SH-SY5Y (cell line): ENCODE results near the gene NKX6-2.

ENCODE experiments used
- GATA2 ChIP-seq: IDR thresholded peaks from 2 replicates; pipeline ENCODE4 v1.6.1; 2011; ENCODE audit warnings: mild to moderate bottlenecking, low read depth, low read length
- GATA3 ChIP-seq: IDR thresholded peaks from 2 replicates; pipeline ENCODE4 v1.6.1; 2011; ENCODE audit warnings: low read depth, mild to moderate bottlenecking, low read length, moderate library complexity

Gene NKX6-2

DNA sequence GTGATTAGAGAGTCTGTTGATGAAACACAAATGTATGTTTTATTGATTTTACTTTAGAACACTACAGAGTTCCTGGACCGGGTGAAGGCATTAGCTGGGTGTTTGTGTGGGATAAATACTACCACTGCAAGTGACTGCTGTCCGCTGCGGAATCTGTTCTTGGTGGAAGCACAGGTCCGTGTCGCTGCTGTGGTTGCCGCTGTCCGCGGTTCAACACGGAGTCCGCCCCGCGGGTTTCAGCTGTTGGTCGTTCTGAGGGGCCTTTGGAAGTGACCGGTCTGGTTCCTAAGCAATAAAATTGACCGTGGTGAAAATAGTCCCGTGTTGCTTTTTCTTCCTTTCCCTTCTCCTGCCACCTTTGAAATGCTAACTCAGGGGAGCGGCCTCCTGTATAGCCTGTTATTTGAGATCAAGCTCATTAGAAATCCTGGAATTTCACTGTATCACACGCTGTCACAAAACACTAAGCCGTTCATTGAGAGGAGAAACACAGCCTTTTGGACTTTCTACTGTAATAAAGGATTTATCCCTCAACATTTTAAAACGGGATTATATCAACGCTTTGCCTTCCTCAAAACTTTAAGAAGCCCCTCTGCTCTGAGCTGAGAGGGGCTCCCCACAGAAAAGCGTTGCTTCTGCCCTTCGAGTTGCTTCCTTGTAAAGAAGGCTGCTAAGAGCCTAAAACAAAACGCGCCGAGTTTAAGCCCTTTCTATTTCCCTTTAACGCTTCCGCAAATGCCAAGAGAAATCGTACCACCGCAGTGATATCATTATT is 2.6 kb downstream of the NKX6-2 start:
- TF ChIP-seq GATA2: no peak
- no peak for TF ChIP-seq GATA3

GRCh38 chr10:132781556-132781955 is 4.4 kb downstream of the NKX6-2 start:
- no peak for TF ChIP-seq GATA3
- no peak for TF ChIP-seq GATA2

DNA sequence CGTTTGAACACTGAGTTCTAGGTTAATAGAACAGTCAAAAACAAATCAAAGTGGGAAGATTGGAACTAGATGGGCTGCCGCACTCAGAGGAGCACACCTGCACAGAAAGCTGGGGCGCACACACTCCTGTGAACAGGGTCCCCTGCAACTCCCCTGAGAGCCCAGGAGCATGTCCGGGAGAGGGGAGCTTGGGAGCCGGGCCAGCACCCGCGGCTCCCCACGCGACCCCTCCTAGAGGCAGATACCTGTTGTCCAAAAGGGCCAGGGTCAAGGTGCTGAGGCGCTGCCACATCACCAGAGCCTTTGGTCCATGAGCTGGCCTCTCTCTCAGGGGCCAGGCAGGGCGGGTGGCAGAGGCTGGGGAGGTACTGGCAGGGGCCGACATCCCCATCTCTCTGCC is 5.6 kb downstream of the NKX6-2 start:
- TF ChIP-seq GATA2 (no peak), GATA3 (no peak)

- no peak for TF ChIP-seq GATA2
- no peak for TF ChIP-seq GATA3
Measured at GRCh38 chr10:132779549-132780294, 6.2 kb downstream of the NKX6-2 start.

GRCh38 chr10:132777441-132777840 is 8.5 kb downstream of the NKX6-2 start:
- TF ChIP-seq GATA3: no peak
- TF ChIP-seq GATA2: no peak

- TF ChIP-seq GATA2 (no peak), GATA3 (no peak)
Measured at GRCh38 chr10:132776821-132777220, 9.1 kb downstream of the NKX6-2 start.

DNA sequence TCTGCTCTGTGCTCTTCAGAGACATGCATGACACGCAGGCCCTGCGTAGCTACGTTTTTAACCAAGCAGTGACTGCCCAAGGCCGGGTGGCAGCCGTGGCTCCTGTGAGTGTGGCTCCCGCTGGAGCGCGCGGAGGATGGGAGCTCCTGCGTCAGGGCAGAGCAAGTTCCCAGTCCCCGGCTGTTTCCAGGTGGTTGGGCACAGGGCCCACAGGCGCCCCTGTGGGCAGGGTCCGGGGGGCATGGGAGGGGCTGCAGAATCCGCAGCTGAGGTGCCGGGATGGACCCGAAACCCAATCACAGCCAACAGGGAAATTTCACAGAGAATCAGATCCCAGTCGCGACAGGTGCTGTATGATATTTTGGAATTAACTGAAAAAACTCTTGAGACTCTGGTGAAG is 9.8 kb downstream of the NKX6-2 start:
- TF ChIP-seq GATA2: no peak
- TF ChIP-seq GATA3: no peak

DNA sequence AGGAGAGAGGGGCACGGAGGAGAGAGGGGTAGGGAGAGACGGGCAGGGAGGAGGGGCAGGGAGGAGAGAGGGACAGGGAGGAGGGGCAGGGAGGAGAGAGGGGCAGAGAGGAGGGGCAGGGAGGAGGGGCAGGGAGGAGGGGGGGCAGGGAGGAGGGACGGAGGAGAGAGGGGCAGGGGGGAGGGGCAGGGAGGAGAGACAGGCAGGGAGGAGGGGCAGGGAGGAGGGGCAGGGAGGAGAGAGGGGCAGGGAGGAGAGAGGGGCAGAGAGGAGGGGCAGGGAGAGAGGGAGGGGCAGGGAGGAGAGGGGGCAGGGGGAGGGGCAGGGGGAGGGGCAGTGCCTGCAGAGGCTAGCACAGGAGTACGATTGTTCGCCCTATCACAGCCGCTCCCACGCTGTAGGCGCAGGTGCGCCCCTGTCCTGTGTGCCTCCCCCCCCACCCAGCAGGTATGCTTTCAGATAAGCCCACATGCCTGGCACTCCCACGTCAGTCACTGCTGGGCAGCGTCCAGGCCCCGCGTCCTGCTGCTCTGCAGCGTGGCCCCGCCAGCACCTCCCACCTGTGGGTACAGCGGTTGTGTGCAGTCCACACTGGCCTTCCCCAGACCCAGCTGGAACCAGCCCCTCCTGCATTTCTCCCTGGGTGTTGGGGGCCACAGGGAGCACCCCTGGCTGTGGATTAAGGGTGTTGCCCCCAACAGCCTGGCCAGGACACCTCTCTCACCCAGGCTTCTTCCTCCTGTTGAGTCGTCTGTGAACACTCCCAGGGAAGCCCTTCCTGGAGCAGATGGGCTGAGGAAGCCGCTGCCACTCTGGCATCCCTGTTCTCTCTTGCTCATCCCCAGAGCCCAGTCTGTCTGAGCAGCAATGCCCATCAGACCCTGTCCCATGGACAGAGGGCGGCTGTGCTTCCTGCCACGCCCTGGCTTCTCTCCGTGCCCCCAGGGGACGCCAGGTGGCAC is 10.8 kb downstream of the NKX6-2 start:
- TF ChIP-seq GATA3: no peak
- no peak for TF ChIP-seq GATA2

DNA sequence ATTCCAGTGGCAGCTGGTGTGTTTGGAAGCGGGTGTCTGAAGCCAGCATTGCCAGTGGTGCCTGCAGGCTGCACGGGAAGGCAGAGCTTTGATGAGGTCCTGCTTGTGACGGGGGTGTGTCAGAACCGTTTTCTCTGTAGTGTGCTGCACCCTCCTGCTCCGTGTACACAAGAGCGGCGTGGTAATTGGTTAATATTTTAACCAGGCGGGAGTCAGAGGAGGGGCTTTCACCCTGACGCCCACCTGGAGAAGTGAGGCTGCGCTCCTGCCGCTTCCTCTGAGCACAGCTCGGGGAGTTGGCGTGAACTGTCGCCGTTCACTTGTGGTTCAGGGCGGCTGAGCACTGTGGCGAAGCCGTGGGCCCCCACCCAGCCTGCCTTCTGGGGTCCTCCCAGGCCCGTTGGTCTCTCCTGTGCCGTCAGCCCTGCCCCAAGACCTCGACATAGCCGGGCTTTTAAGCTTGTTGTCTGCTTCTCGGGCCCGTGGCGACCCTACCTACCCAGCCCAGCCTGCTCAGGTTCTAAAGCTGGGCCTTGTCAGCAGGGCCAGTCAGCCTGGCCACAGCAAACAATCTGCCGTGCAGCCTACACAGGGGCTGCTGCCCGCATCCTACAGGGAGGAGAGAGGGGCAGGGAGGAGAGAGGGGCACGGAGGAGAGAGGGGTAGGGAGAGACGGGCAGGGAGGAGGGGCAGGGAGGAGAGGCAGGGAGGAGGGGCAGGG is 11.6 kb downstream of the NKX6-2 start:
- no peak for TF ChIP-seq GATA2
- no peak for TF ChIP-seq GATA3

DNA sequence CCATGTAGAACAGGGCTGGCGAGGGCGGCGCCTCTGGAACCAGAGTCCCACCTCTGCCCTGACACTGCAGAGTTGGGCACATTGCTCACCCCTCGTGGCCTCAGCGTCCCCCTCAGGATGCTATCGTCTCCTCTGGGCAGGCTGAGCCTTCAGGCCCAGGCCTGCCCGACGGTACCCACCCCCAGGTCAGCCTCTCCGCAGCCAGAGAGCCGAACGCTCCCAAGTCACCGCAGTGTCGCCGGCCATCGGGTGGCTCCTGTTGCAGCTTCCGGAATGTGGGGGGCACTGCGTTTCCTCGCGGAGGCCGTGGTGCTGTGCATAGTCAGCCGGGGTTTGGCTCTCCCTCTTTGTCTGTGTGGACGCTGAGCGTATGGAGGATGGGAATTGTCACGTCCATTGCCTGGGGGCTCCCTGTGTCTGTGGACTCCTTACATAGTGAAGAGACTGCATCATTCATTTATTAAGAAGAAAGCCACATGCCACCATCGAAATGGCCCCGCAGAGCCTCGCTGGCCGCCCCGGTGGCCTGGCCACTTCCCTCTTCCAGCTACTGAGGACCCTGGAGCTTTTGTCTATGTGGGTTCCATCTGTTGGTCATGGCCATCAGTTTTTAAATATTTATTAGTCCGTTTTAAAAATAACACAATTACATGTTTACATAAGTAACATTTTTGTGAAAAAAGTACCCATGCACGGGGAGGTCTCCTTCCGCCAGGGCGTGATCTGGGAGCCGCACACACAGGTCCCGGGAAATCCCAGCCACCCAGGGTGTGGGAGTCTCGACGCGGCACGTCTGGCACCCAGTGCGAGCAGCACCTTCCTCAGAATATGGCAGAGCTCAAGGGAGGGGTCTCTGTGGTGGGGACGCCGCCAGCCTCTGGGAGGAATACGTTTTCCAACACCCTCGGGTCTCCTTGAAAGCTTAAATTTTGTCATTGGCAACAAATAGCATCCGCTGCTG is 15.6 kb downstream of the NKX6-2 start:
- TF ChIP-seq GATA3 (no peak), GATA2 (no peak)

DNA sequence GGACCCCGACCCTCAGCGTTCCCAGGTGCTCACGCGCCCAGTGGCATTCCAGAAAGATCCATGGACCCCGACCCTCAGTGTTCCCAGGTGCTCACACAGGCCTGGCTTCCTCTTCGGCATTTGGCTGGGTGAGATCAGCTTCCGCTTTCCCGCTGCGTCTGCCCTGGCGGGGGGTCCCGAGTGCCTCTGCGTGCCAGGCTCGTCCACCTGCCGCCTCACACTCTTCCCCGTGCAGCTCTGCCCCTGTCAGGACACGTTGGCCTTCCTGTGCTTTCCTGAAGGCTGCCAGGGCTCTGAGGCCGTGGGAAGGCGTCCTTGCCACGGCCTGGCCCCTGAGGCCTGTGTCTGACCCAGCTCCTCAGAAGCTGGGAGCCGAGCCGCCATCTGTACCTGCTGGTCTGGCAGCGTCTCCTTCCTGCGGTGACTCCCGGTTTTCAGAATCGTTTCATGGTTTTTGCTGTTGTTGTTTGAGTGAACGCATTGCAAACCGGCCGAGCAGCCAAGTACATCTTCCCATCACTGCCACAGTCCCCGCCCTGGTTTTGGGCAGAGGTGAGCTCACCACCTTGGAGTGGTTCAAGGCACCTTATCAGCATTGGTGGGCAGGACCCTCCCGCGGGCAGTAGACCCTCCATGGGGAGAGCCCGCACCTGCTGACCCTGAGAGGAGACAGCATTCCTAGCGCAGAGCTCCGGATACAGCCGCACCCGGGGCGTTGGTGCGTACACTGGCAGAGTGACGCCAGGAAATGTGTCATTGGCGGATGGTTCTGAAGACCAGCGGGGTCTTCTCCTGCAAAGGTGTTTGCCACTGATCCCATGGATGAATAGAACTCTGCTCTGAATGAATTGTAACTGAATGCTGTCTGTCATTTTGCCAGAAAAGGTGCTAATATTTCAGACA is 17.4 kb downstream of the NKX6-2 start:
- TF ChIP-seq GATA2: no peak
- no peak for TF ChIP-seq GATA3

GRCh38 chr10:132766291-132766690 is 19.7 kb downstream of the NKX6-2 start:
- TF ChIP-seq GATA2 (no peak), GATA3 (no peak)

- TF ChIP-seq GATA3 (no peak), GATA2 (no peak)
Measured at GRCh38 chr10:132765435-132765834, 20.5 kb downstream of the NKX6-2 start.
